ENCODE results near the gene FGF14.

FGF14 gene

DNA sequence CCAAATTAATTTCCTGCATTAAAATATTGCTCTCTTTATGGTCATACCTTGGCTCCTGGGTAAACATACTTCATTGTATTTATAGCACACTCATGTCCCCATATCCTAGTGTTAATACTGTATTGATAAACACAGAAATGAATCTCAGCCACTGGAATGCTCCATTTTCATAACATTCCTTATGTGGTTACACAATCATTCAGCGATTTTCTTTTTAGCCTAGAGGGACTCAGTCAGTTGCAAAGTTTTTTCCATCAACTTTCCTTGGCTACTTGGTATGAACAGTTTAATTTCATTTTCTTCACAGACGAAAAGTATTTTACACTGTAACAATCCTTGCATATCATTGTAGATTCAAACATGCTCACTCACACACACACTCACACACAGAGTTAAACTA is 471.5 kb downstream of the FGF14 start:
- no peak for DNase-seq (ENCODE audit: low read depth)
- H3K4me3 ChIP-seq (ENCODE audit: low read depth, low read length): no peak overlapping the region
- TF ChIP-seq CTCF (IDR thresholded peaks at IDR 0.05; ENCODE audit: low read depth, low read length, missing control alignments): no peak

DNA sequence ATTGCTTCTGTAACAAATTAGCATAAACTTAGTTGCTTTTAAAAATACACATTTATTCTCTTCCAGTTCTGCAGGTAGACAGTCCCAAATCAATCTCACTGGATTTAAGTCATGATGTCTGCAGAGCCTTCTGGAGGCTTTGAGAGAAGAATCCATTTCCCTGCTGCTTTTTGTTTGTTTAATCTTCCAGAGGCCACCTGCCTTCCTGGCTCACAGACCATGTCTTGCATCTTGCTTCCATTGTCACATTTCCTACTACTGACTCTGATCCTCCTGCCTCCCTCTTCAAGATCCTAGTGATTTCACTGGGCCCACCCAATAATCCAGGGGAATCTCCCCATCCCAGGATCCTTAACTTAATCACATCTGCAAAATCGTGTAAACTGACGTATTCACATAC is 476.1 kb downstream of the FGF14 start:
- no peak for DNase-seq (ENCODE audit: low read depth)
- no peak overlapping the region for H3K4me3 ChIP-seq (ENCODE audit: low read depth, low read length)
- TF ChIP-seq CTCF (IDR thresholded peaks at IDR 0.05; ENCODE audit: low read depth, low read length, missing control alignments): no peak

- no peak for DNase-seq (ENCODE audit: low read depth)
- TF ChIP-seq CTCF (IDR thresholded peaks at IDR 0.05; ENCODE audit: low read depth, low read length, missing control alignments): no peak
- H3K4me3 ChIP-seq (ENCODE audit: low read depth, low read length): no peak overlapping the region
Observed at GRCh38 chr13:101919541-101920181, 482.2 kb downstream of the FGF14 start.

DNA sequence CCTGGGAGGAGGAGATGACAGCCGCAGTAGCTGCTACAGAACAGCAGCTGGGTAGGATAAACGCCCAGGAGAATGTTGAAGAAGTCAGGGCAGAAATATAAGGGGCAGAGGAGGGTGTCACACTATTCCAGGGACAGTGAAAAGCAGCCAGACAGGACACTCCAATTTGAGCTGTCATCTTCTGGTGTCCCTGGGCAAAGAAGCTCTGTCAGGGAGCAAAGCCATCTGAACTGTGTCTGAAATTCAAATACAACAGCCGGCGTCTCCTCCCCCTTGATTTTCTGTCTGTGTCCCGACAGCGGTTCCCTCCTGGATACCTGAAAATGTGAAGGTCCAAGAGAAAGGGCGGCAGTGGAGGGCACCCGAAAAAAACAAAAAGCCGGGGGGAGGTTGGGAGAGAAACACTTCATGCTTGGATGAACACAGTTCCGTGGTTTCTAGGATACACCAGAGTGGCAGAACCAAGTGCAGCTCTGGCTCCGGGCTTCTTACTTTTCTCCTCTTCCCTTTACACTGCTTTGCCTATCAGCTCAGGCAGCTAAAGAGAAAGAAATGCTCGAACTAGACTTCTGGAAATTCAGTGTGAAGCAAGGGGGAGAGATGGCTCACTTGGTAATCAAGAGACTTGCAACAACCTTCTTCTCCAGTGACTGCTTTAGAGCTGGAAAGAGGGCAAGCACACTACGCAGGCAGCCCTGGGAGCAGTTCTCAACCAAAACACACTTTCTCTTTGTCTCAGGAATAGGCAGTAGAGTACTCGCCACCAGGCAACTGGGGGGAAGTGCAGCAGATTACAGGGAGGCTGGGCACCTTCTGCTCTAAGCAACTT is 483.8 kb downstream of the FGF14 start:
- no peak for DNase-seq (ENCODE audit: low read depth)
- H3K4me3 ChIP-seq (ENCODE audit: low read depth, low read length): no peak overlapping the region
- TF ChIP-seq CTCF (IDR thresholded peaks at IDR 0.05; ENCODE audit: low read depth, low read length, missing control alignments): no peak

DNA sequence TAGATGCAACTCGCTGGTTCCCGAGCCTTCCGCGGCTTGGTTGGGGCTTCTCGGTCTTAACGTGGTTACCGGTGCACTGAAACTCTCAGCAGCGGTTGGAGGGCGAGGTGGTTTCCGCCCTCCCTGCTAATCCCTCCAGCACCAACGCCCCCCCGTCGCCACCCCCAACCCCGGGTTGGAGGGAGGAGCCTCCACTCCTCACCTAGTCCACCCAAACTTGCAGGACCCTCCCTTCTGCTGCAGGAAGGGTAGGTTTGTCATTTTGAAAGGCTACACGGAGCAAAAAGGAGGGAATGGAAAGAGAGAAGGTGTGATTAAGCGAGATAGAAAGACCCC is 484.4 kb downstream of the FGF14 start:
- H3K4me3 ChIP-seq (ENCODE audit: low read depth, low read length): no peak overlapping the region
- no peak for DNase-seq (ENCODE audit: low read depth)

DNA sequence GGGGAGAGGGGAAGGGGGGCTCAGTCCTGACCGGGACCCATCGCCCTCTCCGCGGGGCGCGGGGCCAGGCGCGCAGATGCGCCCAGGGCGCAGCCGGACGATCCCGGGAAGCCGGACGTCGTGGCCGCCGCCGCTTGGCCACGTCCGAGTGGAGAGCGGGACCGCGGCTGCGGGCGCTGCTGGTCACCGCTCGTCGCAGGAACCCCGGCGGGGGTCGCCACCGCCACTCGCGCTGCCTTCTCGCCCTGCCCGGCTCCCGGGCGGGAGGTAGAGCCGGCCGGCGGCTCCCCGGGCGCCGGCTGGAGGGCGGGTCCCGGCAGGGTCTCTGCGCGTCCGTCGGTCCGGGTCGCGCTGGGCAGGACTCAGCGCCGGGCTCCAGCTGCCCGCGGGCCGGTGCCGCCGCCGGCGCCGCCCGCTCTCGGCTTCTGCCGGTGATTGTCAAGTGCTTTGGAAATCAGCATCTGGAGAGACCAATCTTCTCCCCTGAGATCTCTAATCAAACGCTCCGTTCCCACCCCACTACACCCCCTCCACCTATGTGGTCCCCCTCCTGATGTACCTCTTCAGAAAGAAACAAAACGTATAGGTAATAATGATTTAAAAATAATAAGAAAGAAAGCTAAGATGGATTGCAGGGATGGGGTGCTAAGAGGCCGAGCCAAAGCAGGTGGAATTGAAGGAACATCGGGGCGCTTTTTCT is 484.9 kb downstream of the FGF14 start:
- no peak for DNase-seq (ENCODE audit: low read depth)

More for the DNA sequence above, 484.4 kb downstream of the FGF14 start:
- no peak for TF ChIP-seq CTCF (IDR thresholded peaks at IDR 0.05; ENCODE audit: low read depth, low read length, missing control alignments)

More for the DNA sequence above, 484.9 kb downstream of the FGF14 start:
- H3K4me3 ChIP-seq (ENCODE audit: low read depth, low read length): no peak overlapping the region
- no peak for TF ChIP-seq CTCF (IDR thresholded peaks at IDR 0.05; ENCODE audit: low read depth, low read length, missing control alignments)
